GM19463 (cell line): ENCODE results near the gene KCNJ1.

Source experiments
- ATAC-seq: cut with Tn5 transposase; IDR thresholded peaks from one replicate; pipeline ENCODE4 v1.9.1; 2021; ENCODE audit warnings: mild to moderate bottlenecking, moderate library complexity; ENCODE audit not compliant: unreplicated experiment

KCNJ1 gene

GRCh38 chr11:128825050-128825784, 41.9 kb downstream of the KCNJ1 start:
- no peak for ATAC-seq

GRCh38 chr11:128824191-128825049, 42.7 kb downstream of the KCNJ1 start:
- ATAC-seq, result no peak

DNA sequence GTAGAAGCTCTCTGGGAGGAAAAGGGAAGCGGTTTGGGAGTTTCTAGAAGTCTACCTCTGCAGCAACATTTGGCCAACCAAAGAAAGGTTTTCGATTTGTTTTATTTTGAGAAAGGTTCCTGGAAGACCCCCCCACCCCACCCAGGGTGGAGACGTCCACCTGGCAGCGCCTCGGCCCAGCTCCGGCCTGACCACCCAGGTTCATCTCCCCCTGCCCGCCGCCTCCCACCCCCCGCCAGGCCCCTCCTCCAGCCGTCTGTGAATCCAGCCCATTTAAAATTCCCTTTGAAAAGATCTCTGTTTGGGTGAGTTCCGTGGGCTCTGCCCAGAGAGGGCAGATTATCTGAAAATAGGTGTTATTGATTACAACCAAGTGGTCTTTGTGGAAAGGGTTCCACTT, 43.3 kb downstream of the KCNJ1 start:
- no peak for ATAC-seq

DNA sequence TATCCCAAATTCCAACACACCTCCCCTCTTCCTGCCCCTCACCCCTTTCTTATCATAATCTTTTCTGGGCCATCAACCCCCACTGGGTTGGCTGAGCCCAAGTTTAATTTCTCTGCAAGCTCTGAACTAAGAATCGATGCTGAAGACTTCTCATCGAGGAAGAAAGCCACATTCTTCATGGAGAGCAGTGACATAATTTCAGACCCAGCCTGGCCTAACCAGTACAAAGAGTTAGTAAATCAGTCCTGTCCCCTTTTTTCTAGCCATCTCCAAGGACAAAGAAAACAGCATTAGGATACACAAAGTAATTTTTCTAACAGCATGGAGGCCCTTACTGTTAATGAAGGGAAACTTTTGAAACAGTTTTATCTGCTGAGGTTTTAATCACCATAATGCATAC, 45.0 kb downstream of the KCNJ1 start:
- ATAC-seq, result no peak

- no peak for ATAC-seq
Measured at GRCh38 chr11:128821556-128821955, 45.5 kb downstream of the KCNJ1 start.

DNA sequence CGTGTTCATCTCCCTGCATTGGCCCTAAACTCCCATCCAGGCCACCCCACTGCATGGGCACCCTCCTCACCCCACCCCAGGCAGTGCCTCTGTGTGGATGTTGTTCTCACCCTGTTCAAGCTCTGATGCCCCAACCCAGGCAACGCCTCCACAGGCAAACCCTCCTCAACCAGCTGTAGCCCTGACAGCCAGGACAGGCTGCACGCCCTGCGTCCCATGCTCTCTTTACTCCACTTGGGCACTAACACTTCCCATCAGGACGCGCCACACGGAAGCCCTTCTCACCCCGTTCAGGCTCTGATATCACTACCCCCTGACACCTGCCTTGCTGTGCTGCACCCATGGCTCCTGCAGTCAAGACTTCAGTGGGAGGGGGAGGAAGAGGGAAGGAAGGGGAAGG, 47.9 kb downstream of the KCNJ1 start:
- no peak for ATAC-seq

GRCh38 chr11:128814856-128815705, 52.0 kb downstream of the KCNJ1 start:
- ATAC-seq, result no peak

GRCh38 chr11:128813729-128814128, 53.4 kb downstream of the KCNJ1 start:
- no peak for ATAC-seq

DNA sequence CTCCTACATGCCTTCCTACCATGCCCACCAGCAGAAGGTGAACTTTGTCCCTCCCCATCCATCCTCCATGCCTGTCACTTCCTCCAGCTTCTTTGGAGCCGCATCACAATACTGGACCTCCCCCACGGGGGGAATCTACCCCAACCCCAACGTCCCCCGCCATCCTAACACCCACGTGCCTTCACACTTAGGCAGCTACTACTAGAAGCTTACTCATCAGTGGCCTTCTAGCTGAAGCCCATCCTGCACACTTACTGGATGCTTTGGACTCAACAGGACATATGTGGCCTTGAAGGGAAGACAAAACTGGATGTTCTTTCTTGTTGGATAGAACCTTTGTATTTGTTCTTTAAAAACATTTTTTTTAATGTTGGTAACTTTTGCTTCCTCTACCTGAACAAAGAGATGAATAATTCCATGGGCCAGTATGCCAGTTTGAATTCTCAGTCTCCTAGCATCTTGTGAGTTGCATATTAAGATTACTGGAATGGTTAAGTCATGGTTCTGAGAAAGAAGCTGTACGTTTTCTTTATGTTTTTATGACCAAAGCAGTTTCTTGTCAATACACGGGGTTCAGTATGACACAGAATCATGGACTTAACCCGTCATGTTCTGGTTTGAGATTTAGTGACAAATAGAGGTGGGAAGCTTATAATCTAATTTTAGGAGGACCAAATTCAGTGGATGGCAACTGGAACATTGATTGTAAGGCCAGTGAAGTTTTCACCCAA, 56.1 kb downstream of the KCNJ1 start:
- ATAC-seq, result no peak

DNA sequence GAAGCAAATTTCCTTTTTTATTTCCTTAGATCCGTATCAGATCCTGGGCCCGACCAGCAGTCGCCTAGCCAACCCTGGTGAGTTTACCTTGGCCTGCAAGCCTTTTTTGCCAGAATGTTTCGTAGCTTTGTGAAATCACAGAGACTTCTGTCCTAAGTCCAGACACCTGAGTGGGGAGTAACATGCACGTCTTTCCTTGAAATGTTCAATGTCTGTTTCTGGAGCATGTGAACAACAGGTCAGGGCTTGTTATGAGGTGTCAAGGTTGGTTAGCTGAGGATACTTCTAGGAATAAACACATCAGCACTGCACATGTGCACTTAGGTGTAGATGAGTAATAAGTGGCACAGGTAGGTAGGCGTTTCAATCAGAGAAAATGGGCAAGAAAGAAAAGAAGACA, 58.0 kb downstream of the KCNJ1 start:
- no peak for ATAC-seq

GRCh38 chr11:128807909-128808308, 59.2 kb downstream of the KCNJ1 start:
- no peak for ATAC-seq

DNA sequence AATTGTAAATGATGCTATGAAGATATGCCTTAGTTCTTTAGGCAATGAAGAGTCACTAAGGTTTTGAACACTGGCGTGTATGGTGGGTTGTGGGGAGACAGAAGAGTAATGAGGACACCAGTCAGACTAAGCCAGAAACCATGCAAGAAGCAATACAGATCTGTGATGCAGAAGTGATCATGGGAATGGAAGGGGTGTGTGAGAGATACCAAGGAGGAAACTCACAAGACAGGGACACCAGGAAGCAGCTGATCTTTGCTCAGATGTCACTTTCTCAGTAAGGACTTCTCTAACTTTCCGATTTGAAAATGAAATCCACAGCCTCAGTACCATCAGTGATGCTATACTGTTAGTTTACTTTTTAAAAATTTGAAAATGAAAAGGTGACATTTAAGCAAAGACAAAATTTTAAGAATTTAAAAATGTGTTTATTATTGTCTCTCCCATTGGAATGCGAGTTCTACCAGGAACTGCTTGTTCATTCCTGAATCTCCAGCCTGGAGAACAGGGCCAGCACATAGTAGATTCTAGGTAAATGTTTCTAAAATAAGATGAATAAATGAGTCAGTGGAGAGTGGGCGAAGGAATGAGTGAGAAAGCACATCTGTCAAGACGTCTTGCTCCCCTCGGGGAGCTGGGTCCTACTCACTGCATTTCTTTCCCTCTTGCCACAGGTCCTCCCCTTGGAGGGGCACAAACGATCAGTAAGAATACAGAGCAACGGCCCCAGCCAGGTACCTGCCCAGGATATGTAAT, 60.4 kb downstream of the KCNJ1 start:
- no peak for ATAC-seq

GRCh38 chr11:128804481-128804880, 62.6 kb downstream of the KCNJ1 start:
- no peak for ATAC-seq

DNA sequence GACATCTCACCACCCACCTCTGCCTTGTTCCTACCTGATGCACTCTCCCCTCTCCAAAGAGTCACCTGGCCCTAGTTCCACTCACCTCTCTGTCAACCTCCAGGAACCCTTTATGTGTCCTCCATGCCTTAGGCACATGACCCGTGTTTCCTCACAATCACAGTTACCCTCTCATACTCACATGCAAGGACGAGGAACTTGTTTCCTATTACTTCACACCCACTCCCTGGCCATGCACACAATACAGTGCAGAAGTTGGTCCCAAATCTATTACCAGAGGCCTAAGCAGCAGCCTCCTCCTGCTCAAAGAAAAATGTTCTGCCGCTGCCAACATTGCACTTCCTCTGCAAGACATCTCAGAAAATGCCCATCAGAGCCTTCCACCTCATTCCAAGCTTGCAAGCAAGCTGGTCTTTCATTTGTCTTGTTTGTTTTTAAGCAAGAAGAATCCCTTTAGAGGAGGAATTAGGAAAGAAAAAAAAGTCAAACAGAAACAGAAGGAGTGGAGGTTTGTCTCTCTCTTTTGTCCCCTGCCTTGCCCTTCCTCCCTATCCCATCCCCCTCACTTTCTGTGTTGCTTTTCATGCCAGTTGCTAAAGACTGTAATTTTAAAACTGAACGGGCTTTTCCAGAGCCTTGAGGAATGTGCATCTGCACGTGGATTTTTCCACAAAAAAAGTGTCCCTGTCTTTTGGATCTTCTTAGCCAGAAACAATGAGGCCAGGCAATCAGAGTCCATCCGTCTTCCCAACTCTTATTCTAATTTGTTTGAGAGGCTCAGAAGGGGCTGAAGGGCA, 63.4 kb downstream of the KCNJ1 start:
- ATAC-seq, result no peak

DNA sequence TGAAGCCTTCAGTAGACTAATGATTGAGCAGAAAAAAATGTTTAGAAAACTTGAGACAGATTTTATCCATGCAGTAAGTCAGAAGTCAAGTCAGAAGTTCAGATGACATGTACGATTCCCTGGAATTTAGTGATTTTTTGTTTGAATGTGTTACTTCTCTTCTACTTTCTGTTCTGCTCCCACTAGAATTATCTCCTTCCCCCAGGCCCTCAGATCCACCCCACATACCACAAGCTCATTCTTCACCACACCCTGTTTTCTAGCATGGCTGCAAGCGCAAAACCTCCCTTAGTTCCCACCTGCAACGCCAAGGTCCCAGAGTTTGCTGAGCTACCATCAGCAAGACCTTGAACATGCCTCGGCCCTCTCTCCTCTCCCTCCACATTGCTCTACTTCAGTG, 64.1 kb downstream of the KCNJ1 start:
- no peak for ATAC-seq

GRCh38 chr11:128802358-128802981, 64.6 kb downstream of the KCNJ1 start:
- no peak for ATAC-seq

DNA sequence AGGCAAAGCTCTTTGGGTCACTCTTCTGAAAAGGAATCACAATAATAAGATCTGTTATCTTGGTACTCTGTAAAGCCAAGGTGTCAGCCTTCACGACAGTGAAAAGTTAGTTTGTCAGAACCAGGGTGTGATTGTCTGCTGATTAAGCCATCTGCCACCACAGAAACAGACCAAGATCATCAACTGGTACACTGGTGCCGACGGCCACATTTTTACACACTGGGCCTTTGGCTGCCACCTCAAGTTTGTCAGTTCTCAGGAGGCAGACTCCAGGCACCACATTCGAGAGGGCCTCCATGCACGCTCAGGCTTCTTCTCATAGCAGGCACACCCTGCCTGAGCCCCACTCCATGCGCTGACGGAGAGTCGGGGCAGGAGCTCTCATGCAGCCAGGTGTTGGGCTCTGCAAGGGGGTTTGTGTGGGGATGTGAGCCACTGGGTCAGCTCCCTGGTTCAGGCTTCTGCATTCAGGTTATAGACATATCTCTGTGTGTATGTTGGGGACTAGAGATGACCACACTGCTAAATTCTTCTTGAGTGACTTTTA, 66.2 kb downstream of the KCNJ1 start:
- no peak for ATAC-seq

- ATAC-seq, result peak; percentile 96
Measured at GRCh38 chr11:128796270-128796669, 70.8 kb downstream of the KCNJ1 start.
